ENCODE data around the gene C7.

Gene C7

DNA sequence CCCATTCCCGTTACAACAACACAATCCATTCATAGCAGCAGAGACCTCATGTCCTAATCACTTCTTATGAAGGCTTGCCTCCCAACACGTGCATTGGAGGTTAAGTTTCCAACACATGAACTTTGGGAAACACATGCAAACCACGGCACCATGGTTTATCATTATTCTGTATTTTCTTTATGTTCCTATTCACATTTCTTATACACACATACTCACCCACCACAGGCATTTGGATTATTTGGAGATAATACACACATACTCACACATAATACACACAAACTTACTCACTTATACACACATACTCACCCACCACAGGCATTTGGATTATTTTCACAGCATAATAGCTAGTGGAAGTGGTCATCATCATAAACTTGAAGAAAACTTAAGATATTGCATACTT, 75.6 kb downstream of the C7 start:
- no peak for FAIRE-seq
- TF ChIP-seq POLR2A (IDR thresholded peaks at IDR 0.05; ENCODE audit: low read depth, low read length), result no peak
- no peak for TF ChIP-seq TAF1 (IDR thresholded peaks at IDR 0.05; ENCODE audit: borderline replicate concordance, low read depth, low read length)
- TF ChIP-seq POLR2AphosphoS5 (IDR thresholded peaks at IDR 0.05; ENCODE audit: low read depth, low read length), result no peak
- no peak for DNase-seq (ENCODE audit: insufficient read length)

GRCh38 chr5:40985501-40985900, 76.2 kb downstream of the C7 start:
- no peak for TF ChIP-seq POLR2AphosphoS5 (IDR thresholded peaks at IDR 0.05; ENCODE audit: low read depth, low read length)
- TF ChIP-seq TAF1 (IDR thresholded peaks at IDR 0.05; ENCODE audit: borderline replicate concordance, low read depth, low read length), result no peak
- no peak for TF ChIP-seq POLR2A (IDR thresholded peaks at IDR 0.05; ENCODE audit: low read depth, low read length)
- DNase-seq (ENCODE audit: insufficient read length) (no peak), FAIRE-seq (no peak)

DNA sequence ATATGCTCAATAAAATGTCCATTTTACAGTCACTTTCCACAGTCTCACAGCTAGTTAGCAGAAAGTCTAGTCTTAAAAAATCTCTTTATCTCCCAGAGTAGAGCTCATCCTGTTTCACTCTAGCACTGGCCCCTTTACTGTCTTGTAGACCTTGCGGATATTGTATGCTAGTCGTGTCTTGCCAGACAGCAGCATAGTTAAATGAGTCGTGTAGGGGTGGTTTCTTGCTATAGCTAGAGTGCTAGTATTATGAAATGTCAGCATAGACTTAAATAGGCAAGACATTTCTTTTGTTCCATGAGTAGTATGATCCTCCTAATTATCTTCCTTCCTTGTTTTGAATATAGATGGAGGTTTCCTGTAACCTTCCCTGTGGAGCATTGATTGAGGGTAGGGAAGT, 77.4 kb downstream of the C7 start:
- no peak for FAIRE-seq

DNA sequence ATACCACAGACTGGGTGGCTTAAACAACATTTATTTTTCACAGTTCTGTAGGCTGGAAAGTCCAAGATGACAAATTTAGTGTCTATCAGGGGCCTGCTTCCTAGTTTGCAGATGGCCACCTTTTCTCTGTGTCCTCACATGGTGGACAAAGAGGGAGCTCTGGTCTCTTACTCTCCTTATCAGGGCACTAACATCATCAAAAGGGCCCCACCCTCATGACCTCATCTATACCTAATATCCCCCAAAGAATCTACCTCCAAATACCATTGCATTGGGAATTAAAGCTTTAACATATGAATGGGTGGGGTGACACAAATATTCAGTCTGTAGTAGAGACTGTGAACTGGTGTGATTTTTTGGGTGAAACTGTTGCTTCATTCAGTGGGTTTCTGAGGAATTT, 78.1 kb downstream of the C7 start:
- DNase-seq (ENCODE audit: insufficient read length) (no peak), FAIRE-seq (no peak)
- TF ChIP-seq POLR2A (IDR thresholded peaks at IDR 0.05; ENCODE audit: low read depth, low read length), result no peak
- no peak for TF ChIP-seq TAF1 (IDR thresholded peaks at IDR 0.05; ENCODE audit: borderline replicate concordance, low read depth, low read length)
- TF ChIP-seq POLR2AphosphoS5 (IDR thresholded peaks at IDR 0.05; ENCODE audit: low read depth, low read length), result no peak

More for the DNA sequence above, 77.4 kb downstream of the C7 start:
- DNase-seq (ENCODE audit: insufficient read length), result no peak
- TF ChIP-seq TAF1 (IDR thresholded peaks at IDR 0.05; ENCODE audit: borderline replicate concordance, low read depth, low read length) (no peak), POLR2A (IDR thresholded peaks at IDR 0.05; ENCODE audit: low read depth, low read length) (no peak), POLR2AphosphoS5 (IDR thresholded peaks at IDR 0.05; ENCODE audit: low read depth, low read length) (no peak)

- FAIRE-seq, result no peak
These were observed 79.6 kb downstream of the C7 start for GRCh38 chr5:40988746-40989510.

GRCh38 chr5:40991168-40991980, 82.1 kb downstream of the C7 start:
- no peak for FAIRE-seq
- no peak for TF ChIP-seq TAF1 (IDR thresholded peaks at IDR 0.05; ENCODE audit: borderline replicate concordance, low read depth, low read length)
- no peak for DNase-seq (ENCODE audit: insufficient read length)

More at GRCh38 chr5:40988746-40989510, 79.6 kb downstream of the C7 start:
- TF ChIP-seq TAF1 (IDR thresholded peaks at IDR 0.05; ENCODE audit: borderline replicate concordance, low read depth, low read length) (no peak), POLR2A (IDR thresholded peaks at IDR 0.05; ENCODE audit: low read depth, low read length) (no peak), POLR2AphosphoS5 (IDR thresholded peaks at IDR 0.05; ENCODE audit: low read depth, low read length) (no peak)
- DNase-seq (ENCODE audit: insufficient read length), result no peak

GRCh38 chr5:40991981-40992559, 82.8 kb downstream of the C7 start:
- TF ChIP-seq TAF1 (IDR thresholded peaks at IDR 0.05; ENCODE audit: borderline replicate concordance, low read depth, low read length) (no peak), POLR2AphosphoS5 (IDR thresholded peaks at IDR 0.05; ENCODE audit: low read depth, low read length) (no peak), POLR2A (IDR thresholded peaks at IDR 0.05; ENCODE audit: low read depth, low read length) (no peak)
- FAIRE-seq (no peak), DNase-seq (ENCODE audit: insufficient read length) (no peak)

DNA sequence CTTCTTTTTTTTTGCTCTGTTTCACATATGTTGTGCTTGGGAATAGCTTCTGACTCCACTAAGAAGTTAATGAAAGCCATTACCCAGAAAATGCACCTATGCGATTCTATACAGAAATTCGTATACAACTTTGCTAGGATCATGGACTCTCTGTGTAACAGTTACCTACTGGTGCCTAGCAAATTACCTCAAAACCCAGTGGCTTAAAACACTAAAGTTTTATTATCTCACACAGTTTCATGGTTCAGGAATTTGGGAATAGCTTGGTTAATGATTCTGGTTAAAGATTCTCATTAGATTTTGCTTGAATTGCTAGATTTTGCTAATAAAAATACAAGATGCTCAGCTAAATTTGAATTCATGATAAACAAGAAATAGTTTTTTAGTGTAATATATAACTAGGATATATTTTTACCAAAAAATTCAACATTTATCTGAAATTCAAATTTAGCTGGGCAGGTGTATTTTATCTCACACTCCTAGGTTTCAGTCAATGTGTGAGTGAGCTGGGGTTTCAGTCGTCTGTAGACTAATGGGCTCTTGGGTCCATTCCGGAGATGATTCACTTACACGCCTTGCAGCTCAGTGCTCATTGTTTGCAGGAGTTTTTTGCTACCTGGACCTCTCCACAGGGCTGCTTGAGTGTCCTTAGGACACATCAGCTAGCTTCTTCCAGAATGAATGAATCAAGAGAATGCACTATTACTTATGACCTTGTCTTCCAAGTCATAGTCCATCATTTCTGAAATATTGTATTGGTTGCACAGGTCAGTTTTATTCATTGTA, 86.7 kb downstream of the C7 start:
- DNase-seq (ENCODE audit: insufficient read length) (no peak), FAIRE-seq (no peak)

GRCh38 chr5:40999142-40999541, 89.8 kb downstream of the C7 start:
- DNase-seq (ENCODE audit: insufficient read length) (no peak), FAIRE-seq (no peak)
- TF ChIP-seq TAF1 (IDR thresholded peaks at IDR 0.05; ENCODE audit: borderline replicate concordance, low read depth, low read length), result no peak
- TF ChIP-seq POLR2A (IDR thresholded peaks at IDR 0.05; ENCODE audit: low read depth, low read length), result no peak
- TF ChIP-seq POLR2AphosphoS5 (IDR thresholded peaks at IDR 0.05; ENCODE audit: low read depth, low read length), result no peak

More for the DNA sequence above, 86.7 kb downstream of the C7 start:
- TF ChIP-seq POLR2A (IDR thresholded peaks at IDR 0.05; ENCODE audit: low read depth, low read length), result no peak
- no peak for TF ChIP-seq TAF1 (IDR thresholded peaks at IDR 0.05; ENCODE audit: borderline replicate concordance, low read depth, low read length)
- TF ChIP-seq POLR2AphosphoS5 (IDR thresholded peaks at IDR 0.05; ENCODE audit: low read depth, low read length), result no peak

- TF ChIP-seq TAF1 (IDR thresholded peaks at IDR 0.05; ENCODE audit: borderline replicate concordance, low read depth, low read length) (no peak), POLR2A (IDR thresholded peaks at IDR 0.05; ENCODE audit: low read depth, low read length) (no peak)
- FAIRE-seq (no peak), DNase-seq (ENCODE audit: insufficient read length) (no peak)
These were observed 90.7 kb downstream of the C7 start for GRCh38 chr5:40999966-41000365.

All from GM12892 (cell line).